ENCODE measurements around the gene DLEC1. TPM values are rescaled to one million over a fixed set of nuclear protein-coding genes. Genes with fewer than 3 reads are reported as not detected.

Gene DLEC1
- total and polyA plus RNA-seq, 2 experiments from 2014 or later = 0.31 to 0.66 TPM

- no peak overlapping the region for H3K27ac Mint-ChIP-seq
- ATAC-seq = no peak
These were observed 56.9 kb downstream of the DLEC1 start for GRCh38 chr3:38095669-38096483.

More at GRCh38 chr3:38095669-38096483, 56.9 kb downstream of the DLEC1 start:
- Histone ChIP-seq H3K27me3 (ENCODE audit: insufficient read depth) (no peaks in the 10 kb centered on the region), H3K9me2 (ENCODE audit: insufficient read depth) (no peaks in the 10 kb centered on the region), H3K4me2 (no peak overlapping the region), H3K27ac (ENCODE audit: low read depth) (no peak overlapping the region), H4K20me1 (replicated peaks; ENCODE audit: insufficient read depth) (no peaks in the 10 kb centered on the region; the same call in 1 of the 2 replicates), H3K79me2 (replicated peaks; ENCODE audit: insufficient read depth) (no peaks in the 10 kb centered on the region), H3K36me3 (ENCODE audit: insufficient read depth) (no peaks in the 10 kb centered on the region), H3K4me1 (ENCODE audit: insufficient read depth) (peaks cover 13% of the 10 kb centered on the region), H3K4me3 (no peak overlapping the region), H2AFZ (no peak overlapping the region), H3F3A (replicated peaks; ENCODE audit: low read depth) (no peaks in the 10 kb centered on the region)
- H3K27me3 Mint-ChIP-seq (ENCODE audit: insufficient read depth, low read depth, poor library complexity) = peaks cover 11% of the 10 kb centered on the region
- H3K9me3 Mint-ChIP-seq = no peaks in the 10 kb centered on the region
- no peak overlapping the region for H3K4me3 Mint-ChIP-seq
- TF ChIP-seq ZNF114 (CRISPR knock-in tag; IDR thresholded peaks at IDR 0.05) (no peak), ZNF462 (CRISPR knock-in tag; IDR thresholded peaks at IDR 0.05) (no peak), ETS1 (IDR thresholded peaks at IDR 0.05) (no peak), REST (IDR thresholded peaks at IDR 0.05; ENCODE audit: unreplicated experiment) (no peak), POLR2AphosphoS5 (IDR thresholded peaks at IDR 0.05; ENCODE audit: low read depth) (no peak), ZNF331 (CRISPR knock-in tag; IDR thresholded peaks at IDR 0.05; ENCODE audit: low read depth) (no peak), EZH2phosphoT487 (IDR thresholded peaks at IDR 0.05; ENCODE audit: unreplicated experiment) (no peak), CTCF (conservative IDR thresholded peaks at IDR 0.05; ENCODE audit: low read depth in 2 of 2) (no peak), EZH2 (IDR thresholded peaks at IDR 0.05; ENCODE audit: low read depth, unreplicated experiment) (no peak), CREB1 (CRISPR knock-in tag; IDR thresholded peaks at IDR 0.05; ENCODE audit: low read depth) (no peak), STAT1 (IDR thresholded peaks at IDR 0.05; ENCODE audit: unreplicated experiment) (no peak), JUNB (IDR thresholded peaks at IDR 0.05; ENCODE audit: unreplicated experiment) (no peak), NANOG (IDR thresholded peaks at IDR 0.05; ENCODE audit: borderline replicate concordance) (no peak)
- DNase-seq (ENCODE audit: low spot score) = no peak
- peaks cover 23% of the 10 kb centered on the region for H3K4me1 Mint-ChIP-seq
- no peaks in the 10 kb centered on the region for H3K36me3 Mint-ChIP-seq (ENCODE audit: low read depth)

Measured in GM23338 (cell line).